IMR-90 (cell line): ENCODE measurements around the gene KCNH2. TPM values are rescaled to one million over a fixed set of nuclear protein-coding genes. Genes with fewer than 3 reads are reported as not detected.

Experiments used
- ATAC-seq: fragments of 200-7000 bp; cut with Tn5 transposase; 2 replicates; pipeline ENCODE4 v1.9.1; 2020; ENCODE audit warnings: low read depth, mild to moderate bottlenecking, moderate library complexity
- BruUV-seq: library from RNA; stranded (reverse); fragments of 400-500 nt; replicated peaks from 2 replicates; lab custom pipeline; 2021; lab: Mats Ljungman, UMichigan
- CTCF ChIA-PET: fragments of 300-600 bp; formaldehyde crosslinking; extraction: SDS; loops from one replicate; lab custom pipeline; 2021; ENCODE audit warnings: antibody characterized with exemption; lab: Yijun Ruan, JAX
- POLR2A ChIA-PET: fragments of 300-600 bp; sonication (Branson Sonifier 250); formaldehyde crosslinking; loops from one replicate; lab custom pipeline; 2022; ENCODE audit warnings: antibody characterized with exemption; ENCODE audit not compliant: unreplicated experiment; lab: Charles Lee
- DNase-seq: peaks from one replicate; pipeline ENCODE4 v3.0.0; 2013
- H2AFZ ChIP-seq: replicated peaks from 2 replicates; pipeline ENCODE3; 2013; ENCODE audit warnings: low read length, mild to moderate bottlenecking; ENCODE audit not compliant: poor library complexity
- H2AK5ac ChIP-seq: 2 replicates; pipeline ENCODE4 v1.6.1; 2013; ENCODE audit warnings: low read depth, low read length, inconsistent platforms
- H2AK9ac ChIP-seq: replicated peaks from 2 replicates; pipeline ENCODE3; 2013; ENCODE audit warnings: mild to moderate bottlenecking, low read depth, low read length, moderate library complexity; ENCODE audit not compliant: poor library complexity
- H2BK120ac ChIP-seq: 2 replicates; pipeline ENCODE4 v1.6.1; 2013; ENCODE audit warnings: low read depth, low read length, inconsistent platforms
- H2BK15ac ChIP-seq: 3 replicates; pipeline ENCODE4 v1.6.1; 2013; ENCODE audit warnings: low read depth, low read length, inconsistent platforms
- H2BK20ac ChIP-seq: 2 replicates; pipeline ENCODE4 v1.6.1; 2013; ENCODE audit warnings: low read depth, mild to moderate bottlenecking, inconsistent platforms, low read length, moderate library complexity
- H2BK5ac ChIP-seq: 2 replicates; pipeline ENCODE4 v1.6.1; 2013; ENCODE audit warnings: mild to moderate bottlenecking, low read depth, low read length, inconsistent platforms; ENCODE audit not compliant: poor library complexity, severe bottlenecking
- H3K14ac ChIP-seq: replicated peaks from 2 replicates; pipeline ENCODE4 v1.6.1; 2013; ENCODE audit warnings: low read depth, low read length, inconsistent platforms
- H3K18ac ChIP-seq: 2 replicates; pipeline ENCODE4 v1.6.1; 2013; ENCODE audit warnings: low read depth, low read length, control low read depth
- H3K23ac ChIP-seq: 2 replicates; pipeline ENCODE4 v1.6.1; 2013; ENCODE audit warnings: low read depth, low read length, inconsistent platforms
- H3K27ac ChIP-seq: 2 replicates; pipeline ENCODE4 v1.5.1; 2013; ENCODE audit warnings: mild to moderate bottlenecking, control low read depth, low read length; ENCODE audit not compliant: insufficient read depth
- H3K27me3 ChIP-seq: 2 replicates; pipeline ENCODE4 v1.6.1; 2013; ENCODE audit warnings: low read length; ENCODE audit not compliant: control insufficient read depth, insufficient read depth
- H3K36me3 ChIP-seq: 2 replicates; pipeline ENCODE4 v1.6.1; 2013; ENCODE audit warnings: low read length, mixed read lengths; ENCODE audit not compliant: control insufficient read depth, insufficient read depth
- H3K4ac ChIP-seq: 2 replicates; pipeline ENCODE4 v1.6.1; 2013; ENCODE audit warnings: low read depth, low read length, inconsistent platforms
- H3K4me1 ChIP-seq: 2 replicates; pipeline ENCODE4 v1.6.1; 2013; ENCODE audit warnings: low read length, mixed read lengths; ENCODE audit not compliant: control insufficient read depth, insufficient read depth
- H3K4me2 ChIP-seq: 2 replicates; pipeline ENCODE4 v1.6.1; 2013; ENCODE audit warnings: low read depth, mild to moderate bottlenecking, control low read depth, low read length, moderate library complexity
- H3K4me3 ChIP-seq: 2 replicates; pipeline ENCODE4 v1.5.1; 2013; ENCODE audit warnings: low read depth, mild to moderate bottlenecking, control low read depth, low read length, moderate library complexity; ENCODE audit not compliant: insufficient read depth
- H3K56ac ChIP-seq: 2 replicates; pipeline ENCODE4 v1.6.1; 2013; ENCODE audit warnings: low read length, inconsistent platforms; ENCODE audit not compliant: insufficient read depth; ENCODE audit errors: extremely low read depth
- H3K79me1 ChIP-seq, 2 experiments: 2 replicates each; pipeline ENCODE4 v1.6.1; 2013; ENCODE audit warnings: low read length in 2 of 2, inconsistent platforms in 1 of 2, low read depth in 1 of 2
- H3K9ac ChIP-seq: 2 replicates; pipeline ENCODE4 v1.6.1; 2013; ENCODE audit warnings: low read depth, low read length, control low read depth
- H3K9me1 ChIP-seq: 2 replicates; pipeline ENCODE4 v1.6.1; 2013; ENCODE audit warnings: low read length, inconsistent platforms; ENCODE audit not compliant: insufficient read depth
- H3K9me3 ChIP-seq: 2 replicates; pipeline ENCODE4 v1.6.1; 2013; ENCODE audit warnings: low read length; ENCODE audit not compliant: control insufficient read depth, insufficient read depth
- H4K20me1 ChIP-seq: 2 replicates; pipeline ENCODE4 v1.6.1; 2013; ENCODE audit warnings: low read length, inconsistent platforms; ENCODE audit not compliant: insufficient read depth
- H4K5ac ChIP-seq: 2 replicates; pipeline ENCODE4 v1.6.1; 2013; ENCODE audit warnings: mild to moderate bottlenecking, low read depth, low read length, control low read depth
- H4K8ac ChIP-seq, 2 experiments: 2 replicates each; pipeline ENCODE4 v1.6.1; 2013; ENCODE audit warnings: low read depth in 2 of 2, low read length in 2 of 2, control low read depth in 1 of 2, inconsistent platforms in 1 of 2
- H4K91ac ChIP-seq: 2 replicates; pipeline ENCODE4 v1.6.1; 2013; ENCODE audit warnings: low read depth, low read length, inconsistent platforms; ENCODE audit not compliant: insufficient read depth
- BHLHE40 ChIP-seq: fragments of 150-350 bp; IDR thresholded peaks from 2 replicates; pipeline ENCODE4 v1.6.1; 2016; ENCODE audit warnings: mild to moderate bottlenecking, low read depth, low read length
- CEBPB ChIP-seq: IDR thresholded peaks from 2 replicates; pipeline ENCODE4 v1.6.1; 2012; ENCODE audit warnings: low read depth, low read length, improper control_type of control experiment
- CHD1 ChIP-seq: IDR thresholded peaks from 2 replicates; pipeline ENCODE4 v1.6.1; 2012; ENCODE audit warnings: low read depth, low read length, improper control_type of control experiment
- FOS ChIP-seq: fragments of 150-350 bp; IDR thresholded peaks from 2 replicates; pipeline ENCODE4 v1.6.1; 2016; ENCODE audit warnings: low read depth, low read length
- MAFK ChIP-seq: IDR thresholded peaks from 2 replicates; pipeline ENCODE4 v1.6.1; 2012; ENCODE audit warnings: low read depth, low read length, improper control_type of control experiment
- MAZ ChIP-seq: IDR thresholded peaks from 2 replicates; pipeline ENCODE4 v1.6.1; 2012; ENCODE audit warnings: low read depth, mild to moderate bottlenecking, low read length, improper control_type of control experiment, moderate library complexity, borderline replicate concordance
- MXI1 ChIP-seq: IDR thresholded peaks from 2 replicates; pipeline ENCODE4 v1.6.1; 2012; ENCODE audit warnings: low read depth, mild to moderate bottlenecking, low read length, moderate library complexity, borderline replicate concordance
- POLR2A ChIP-seq: IDR thresholded peaks from 2 replicates; pipeline ENCODE4 v1.6.1; 2012; ENCODE audit warnings: mild to moderate bottlenecking, low read depth, low read length
- RAD21 ChIP-seq: IDR thresholded peaks from 2 replicates; pipeline ENCODE4 v1.6.1; 2012; ENCODE audit warnings: low read length, improper control_type of control experiment
- RCOR1 ChIP-seq: IDR thresholded peaks from 2 replicates; pipeline ENCODE4 v1.6.1; 2012; ENCODE audit warnings: mild to moderate bottlenecking, low read length, improper control_type of control experiment; ENCODE audit not compliant: insufficient replicate concordance
- RFX5 ChIP-seq: IDR thresholded peaks from 2 replicates; pipeline ENCODE4 v1.8.0; 2012; ENCODE audit warnings: low read depth, mild to moderate bottlenecking, low read length, moderate library complexity
- SMC3 ChIP-seq: fragments of 150-350 bp; IDR thresholded peaks from 2 replicates; pipeline ENCODE4 v1.6.1; 2016; ENCODE audit warnings: low read depth, mild to moderate bottlenecking, antibody characterized with exemption, low read length, moderate library complexity
- WGBS, 2 experiments: methylation state at CpG; one replicate each; pipeline versions ENCODE4 v1.1.5 to v1.1.7; 2013; ENCODE audit warnings: missing lambda C conversion rate in 2 of 2; ENCODE audit not compliant: insufficient read length in 1 of 2; ENCODE audit errors: extremely low coverage in 2 of 2; 5-methylcytosine and 5-hydroxymethylcytosine counted together
- dilution Hi-C: fragments of 300-500 bp; cut with HindIII; formaldehyde crosslinking; loops from one replicate; pipeline ENCODE4 v1.14.3; 2018; ENCODE audit warnings: low sequenced_read_pairs; ENCODE audit not compliant: unreplicated experiment
- in situ Hi-C: fragments of 300-500 bp; cut with MboI; formaldehyde crosslinking; loops from 3 replicates; pipeline ENCODE4 v1.14.3; 2019; ENCODE audit warnings: low sequenced_read_pairs, inconsistent platforms, mixed read lengths
- intact Hi-C: fragments of 100-400 bp; cut with micrococcal nuclease; formaldehyde crosslinking; loops from 2 replicates; pipeline ENCODE4 v1.10.0; 2022
- polyA plus RNA-seq, 3 experiments: library from polyadenylated mRNA; depleted of rRNA; stranded (reverse); fragments of >200 nt; gene quantifications; 2 replicates each; pipeline ENCODE4 v1.2.3, GENCODE V29; 2012; ENCODE audit warnings: low replicate concordance in 1 of 3
- total RNA-seq: library from RNA; depleted of rRNA; stranded (reverse); fragments of >200 nt; gene quantifications from 2 replicates; pipeline ENCODE4 v1.2.3, GENCODE V29; 2012
- TF ChIP-seq, protein P1 (sequence below): fragments of 150-350 bp; IDR thresholded peaks from 2 replicates; pipeline ENCODE4 v1.6.1; 2017; ENCODE audit warnings: mild to moderate bottlenecking, antibody characterized with exemption, low read length, low read depth
- TF ChIP-seq, protein P2 (sequence below): fragments of 150-350 bp; IDR thresholded peaks from 2 replicates; pipeline ENCODE4 v1.6.1; 2016; ENCODE audit warnings: low read depth, mild to moderate bottlenecking, low read length, moderate library complexity, borderline replicate concordance
- TF ChIP-seq, protein P3 (sequence below): conservative IDR thresholded peaks from 2 replicates; pipeline ENCODE4 v1.5.1; 2012; ENCODE audit warnings: mild to moderate bottlenecking, low read depth, low read length, improper control_type of control experiment

The KCNH2 gene
- total and polyA plus RNA-seq, 2 of the 4 experiments (the other 2 are of a cell fraction), result 0.90 to 2.1 TPM

DNA sequence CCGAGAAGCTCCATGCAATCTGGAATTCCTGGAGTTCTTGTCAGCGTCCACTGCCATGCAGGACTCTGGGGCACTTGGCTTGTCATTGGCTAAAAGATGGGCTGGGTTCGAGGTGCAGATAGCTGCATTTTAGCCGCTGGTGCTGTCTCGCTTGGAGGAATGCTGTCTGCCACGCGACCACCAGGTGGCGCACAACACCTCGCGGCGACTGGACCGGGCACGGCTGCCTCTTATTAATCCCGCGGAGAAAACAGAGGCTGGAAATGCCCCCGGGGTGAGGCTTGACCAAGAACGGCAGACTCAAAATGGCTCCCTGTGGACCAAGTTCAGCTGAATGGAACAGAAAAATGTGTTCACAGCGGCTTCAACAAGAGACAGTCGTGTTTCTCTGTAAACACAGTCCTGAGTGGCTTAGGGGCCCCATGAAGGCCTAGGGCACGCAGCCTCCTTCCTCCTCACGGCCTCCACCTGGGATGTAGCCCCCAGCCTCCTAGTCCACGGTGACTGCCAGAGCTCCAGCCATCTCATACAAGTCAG, 79.6 kb downstream of the KCNH2 start:
- Histone ChIP-seq H3K36me3 (no peaks in the 10 kb centered on the region), H2BK5ac (no peak overlapping the region), H3K4me3 (no peak overlapping the region), H3K4me2 (no peak overlapping the region), H4K8ac (no peak overlapping the region), H3K9ac (no peak overlapping the region), H3K4me1 (peaks cover 6% of the 10 kb centered on the region; the same call in 1 of the 2 replicates), H3K18ac (no peak overlapping the region; the same call in 1 of the 2 replicates), H3K56ac (no peak overlapping the region), H2AK5ac (no peak overlapping the region), H2BK120ac (no peak overlapping the region), H2AFZ (peak overlapping the region; percentile 72), H3K79me1 (no peaks in the 10 kb centered on the region), H2AK9ac (no peak overlapping the region), H4K5ac (no peak overlapping the region; the same call in 1 of the 2 replicates), H2BK15ac (no peak overlapping the region), H3K27ac (no peak overlapping the region), H3K14ac (no peak overlapping the region), H3K9me1 (no peaks in the 10 kb centered on the region), H3K9me3 (no peaks in the 10 kb centered on the region; the same call in 1 of the 2 replicates), H3K27me3 (peaks cover 15% of the 10 kb centered on the region; the same call in 1 of the 2 replicates), H4K20me1 (no peaks in the 10 kb centered on the region), H3K23ac (no peak overlapping the region), H2BK20ac (no peak overlapping the region), H3K4ac (no peak overlapping the region), H4K91ac (no peak overlapping the region)
- DNase-seq (peak; percentile 48), ATAC-seq (peak; percentile 86)
- dilution Hi-C loops (no loop called here), in situ Hi-C loops (no loop called here), intact Hi-C loops (loop anchor here (1.0 to 5.0 kb wide), 4 partner anchors 80 to 214 kb away; partner anchors contain the start of gene KCNH2)
- ChIA-PET POLR2A (no interaction called here), CTCF (interaction anchor here (0.6 to 1.5 kb wide), 15 partner anchors 14 to 509 kb away, joined by 3 to 8 read pairs (median 4); no protein-coding TSS in a partner anchor)
- 11% methylated on average over 13 of the region's 22 CpGs; no CpG with 5 or more reads in 1 of the 2 experiments for WGBS, 2 experiments
- no TSS peak for BruUV-seq
- TF ChIP-seq CHD1 (no peak), SMC3 (peak; percentile 90), MAZ (0 out of 2 replicates have a peak, but pooled peaks have one; percentile 36), BHLHE40 (no peak), RAD21 (peak; percentile 83), FOS (no peak), RFX5 (no peak), MAFK (no peak), CEBPB (no peak), POLR2A (no peak), RCOR1 (no peak), MXI1 (no peak)
- TF ChIP-seq, protein P1, sequence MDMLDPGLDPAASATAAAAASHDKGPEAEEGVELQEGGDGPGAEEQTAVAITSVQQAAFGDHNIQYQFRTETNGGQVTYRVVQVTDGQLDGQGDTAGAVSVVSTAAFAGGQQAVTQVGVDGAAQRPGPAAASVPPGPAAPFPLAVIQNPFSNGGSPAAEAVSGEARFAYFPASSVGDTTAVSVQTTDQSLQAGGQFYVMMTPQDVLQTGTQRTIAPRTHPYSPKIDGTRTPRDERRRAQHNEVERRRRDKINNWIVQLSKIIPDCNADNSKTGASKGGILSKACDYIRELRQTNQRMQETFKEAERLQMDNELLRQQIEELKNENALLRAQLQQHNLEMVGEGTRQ, result no peak
- TF ChIP-seq, protein P2, sequence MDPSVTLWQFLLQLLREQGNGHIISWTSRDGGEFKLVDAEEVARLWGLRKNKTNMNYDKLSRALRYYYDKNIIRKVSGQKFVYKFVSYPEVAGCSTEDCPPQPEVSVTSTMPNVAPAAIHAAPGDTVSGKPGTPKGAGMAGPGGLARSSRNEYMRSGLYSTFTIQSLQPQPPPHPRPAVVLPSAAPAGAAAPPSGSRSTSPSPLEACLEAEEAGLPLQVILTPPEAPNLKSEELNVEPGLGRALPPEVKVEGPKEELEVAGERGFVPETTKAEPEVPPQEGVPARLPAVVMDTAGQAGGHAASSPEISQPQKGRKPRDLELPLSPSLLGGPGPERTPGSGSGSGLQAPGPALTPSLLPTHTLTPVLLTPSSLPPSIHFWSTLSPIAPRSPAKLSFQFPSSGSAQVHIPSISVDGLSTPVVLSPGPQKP, result no peak
- TF ChIP-seq, protein P3, sequence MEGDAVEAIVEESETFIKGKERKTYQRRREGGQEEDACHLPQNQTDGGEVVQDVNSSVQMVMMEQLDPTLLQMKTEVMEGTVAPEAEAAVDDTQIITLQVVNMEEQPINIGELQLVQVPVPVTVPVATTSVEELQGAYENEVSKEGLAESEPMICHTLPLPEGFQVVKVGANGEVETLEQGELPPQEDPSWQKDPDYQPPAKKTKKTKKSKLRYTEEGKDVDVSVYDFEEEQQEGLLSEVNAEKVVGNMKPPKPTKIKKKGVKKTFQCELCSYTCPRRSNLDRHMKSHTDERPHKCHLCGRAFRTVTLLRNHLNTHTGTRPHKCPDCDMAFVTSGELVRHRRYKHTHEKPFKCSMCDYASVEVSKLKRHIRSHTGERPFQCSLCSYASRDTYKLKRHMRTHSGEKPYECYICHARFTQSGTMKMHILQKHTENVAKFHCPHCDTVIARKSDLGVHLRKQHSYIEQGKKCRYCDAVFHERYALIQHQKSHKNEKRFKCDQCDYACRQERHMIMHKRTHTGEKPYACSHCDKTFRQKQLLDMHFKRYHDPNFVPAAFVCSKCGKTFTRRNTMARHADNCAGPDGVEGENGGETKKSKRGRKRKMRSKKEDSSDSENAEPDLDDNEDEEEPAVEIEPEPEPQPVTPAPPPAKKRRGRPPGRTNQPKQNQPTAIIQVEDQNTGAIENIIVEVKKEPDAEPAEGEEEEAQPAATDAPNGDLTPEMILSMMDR, result peak; percentile 91
